ENCODE measurements around the gene FBXO36.

GRCh38 chr2:229920011-229920641 is 2.2 kb upstream of the FBXO36 start:
- no peak for TF ChIP-seq CTCF (IDR thresholded peaks at IDR 0.05)
- no peak for TF ChIP-seq POLR2A (IDR thresholded peaks at IDR 0.05)

Data from body of pancreas (tissue), 4 donors.